Measurements from ENCODE around the gene CUL2.
A peak's percentile ranks its signal among the peaks of the same experiment; 100 is the strongest.
"Not testable (repeated sequence)": the region's sequence is repeated elsewhere in the genome, so short reads cannot be mapped to it uniquely, and the experiment has no call there.

CUL2 gene

DNA sequence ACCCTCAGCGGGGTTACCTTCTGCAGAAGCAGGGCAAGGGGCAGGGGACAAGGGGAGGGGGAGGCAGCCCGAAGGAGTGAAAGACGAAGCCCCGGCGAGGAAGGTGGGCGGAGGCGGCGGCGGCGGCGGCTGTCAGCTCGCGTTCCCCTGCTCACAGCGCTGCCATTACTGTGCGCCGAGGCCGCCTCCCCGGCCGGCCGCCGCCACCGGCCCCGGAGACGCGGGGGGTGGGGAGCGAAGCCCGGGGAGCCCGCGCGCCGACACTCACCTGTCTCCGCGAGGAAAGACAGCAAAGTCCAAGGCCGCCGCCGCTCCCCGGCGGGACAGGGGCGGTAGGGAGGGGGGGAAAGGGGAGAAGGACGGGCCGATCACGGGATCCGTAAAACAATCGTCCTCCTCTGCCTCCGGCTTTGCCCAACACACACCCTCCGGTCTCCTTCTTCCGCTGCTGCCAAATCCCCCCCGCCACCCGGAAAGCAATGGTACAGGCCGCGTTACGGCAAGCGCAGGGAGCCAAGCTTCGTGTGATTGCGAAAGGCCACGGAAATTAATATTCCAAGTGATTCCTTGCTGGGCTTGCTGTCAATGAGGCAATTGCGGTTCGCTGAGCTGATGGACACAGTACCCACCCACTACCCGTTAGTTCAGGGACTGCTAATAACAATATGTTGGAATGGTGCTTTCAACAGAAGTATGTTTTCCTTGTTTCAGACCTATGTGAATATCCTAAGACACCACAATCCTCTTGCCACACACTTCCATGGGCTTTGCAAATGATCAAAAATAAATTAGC, at the start of gene CUL2:
Gene CUL2 (minus strand): TSS at position 180 of the 793 bp plus-strand sequence. CDS start 19,024 bp downstream, outside the sequence.
- peak; percentile 93 for DNase-seq (ENCODE audit: low spot score)

- no peak for DNase-seq (ENCODE audit: low spot score)
Observed at GRCh38 chr10:35136263-35136815, 46.2 kb upstream of the CUL2 start.

DNA sequence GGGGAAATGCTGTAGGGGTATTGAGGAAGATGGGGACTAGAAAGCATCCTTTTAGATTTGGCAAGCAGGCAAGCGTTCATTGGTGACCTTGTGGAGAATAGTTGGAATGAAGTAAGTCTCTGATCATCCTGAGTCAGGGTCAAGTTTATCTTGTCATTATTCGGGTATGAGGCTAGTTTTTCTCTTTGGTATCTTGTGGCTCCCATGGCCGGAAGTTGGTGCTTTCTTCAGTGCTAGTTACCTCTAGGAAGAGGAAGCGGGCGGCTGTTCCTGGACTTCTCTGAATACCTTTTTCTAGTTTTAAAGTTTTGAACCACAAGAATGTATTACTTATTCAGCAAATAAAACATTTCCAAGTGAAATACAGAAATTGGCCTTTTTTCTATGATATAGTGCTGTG, 45.7 kb upstream of the CUL2 start:
- DNase-seq (ENCODE audit: low spot score) = no peak

DNA sequence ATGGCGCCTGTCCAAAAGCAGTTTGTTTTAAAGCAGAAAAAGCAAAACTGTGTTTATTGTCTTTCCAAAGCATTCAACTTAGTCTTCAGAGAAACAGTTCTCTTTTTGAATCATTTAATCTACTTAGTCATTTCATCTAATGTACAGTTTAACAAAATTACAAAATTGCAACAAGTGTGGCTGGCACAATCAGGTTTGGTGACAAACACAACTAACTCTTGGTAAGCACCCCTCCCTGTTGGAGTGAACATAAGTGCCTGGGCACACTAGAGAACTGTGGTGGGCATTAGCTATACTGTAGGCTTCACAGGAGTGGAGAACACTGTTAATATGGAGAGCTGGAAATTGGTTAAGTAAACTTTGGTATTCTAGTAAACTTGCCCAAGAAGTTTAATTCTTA, 43.4 kb upstream of the CUL2 start:
- DNase-seq (ENCODE audit: low spot score) = no peak

GRCh38 chr10:35132727-35133126, 42.6 kb upstream of the CUL2 start:
- no peak for DNase-seq (ENCODE audit: low spot score)

DNA sequence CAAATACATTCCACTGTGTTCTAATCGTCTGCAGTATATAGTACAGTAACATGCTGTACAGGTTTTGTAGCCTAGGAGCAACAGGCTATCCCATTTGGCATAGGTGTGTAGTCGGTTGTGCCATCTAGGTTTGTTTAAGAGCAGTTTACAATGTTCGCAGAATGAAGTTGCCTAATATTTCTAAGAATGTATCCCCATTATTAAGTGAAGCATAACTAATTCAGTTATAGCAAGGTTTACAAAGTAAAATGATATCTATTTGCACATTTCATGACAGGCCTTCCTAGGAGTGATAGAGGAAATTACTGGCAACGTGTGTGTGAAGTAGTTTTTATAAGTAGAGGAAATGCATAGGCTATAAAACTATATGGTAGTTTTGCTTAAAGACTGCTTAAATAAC, 40.5 kb upstream of the CUL2 start:
- no peak for DNase-seq (ENCODE audit: low spot score)

GRCh38 chr10:35129185-35129674, 39.1 kb upstream of the CUL2 start:
- DNase-seq (ENCODE audit: low spot score) = no peak

DNA sequence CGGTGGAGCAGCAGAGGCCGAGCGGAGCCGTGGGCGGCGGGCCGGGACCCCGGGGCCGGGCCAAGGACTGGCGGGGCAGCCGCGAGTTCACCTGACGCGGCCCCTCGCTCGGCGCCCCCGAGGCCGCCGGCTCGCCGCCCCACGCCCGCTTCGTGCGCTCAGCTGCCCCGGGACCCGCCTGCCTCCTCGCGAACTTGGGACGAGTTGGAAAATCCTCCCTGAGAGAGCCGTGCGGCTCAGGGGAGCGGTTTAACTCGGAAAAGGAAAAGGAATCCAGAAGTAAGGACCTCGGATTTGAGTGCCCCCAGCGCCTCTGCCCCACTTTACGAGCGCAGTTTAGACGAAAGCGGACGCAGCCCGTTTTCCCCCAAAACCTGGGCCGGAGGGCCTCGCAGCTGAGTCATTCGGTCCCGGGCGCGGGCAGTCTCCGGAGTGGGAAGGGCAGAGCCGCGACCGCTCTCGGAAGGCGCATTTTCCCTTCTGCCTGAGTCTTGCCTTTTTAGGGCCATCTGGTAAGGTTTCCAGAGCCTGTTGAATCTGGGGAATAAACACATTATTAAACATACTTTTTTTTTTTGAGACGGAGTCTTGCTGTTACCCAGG, 37.2 kb upstream of the CUL2 start:
- peak; percentile 33 for DNase-seq (ENCODE audit: low spot score)

DNA sequence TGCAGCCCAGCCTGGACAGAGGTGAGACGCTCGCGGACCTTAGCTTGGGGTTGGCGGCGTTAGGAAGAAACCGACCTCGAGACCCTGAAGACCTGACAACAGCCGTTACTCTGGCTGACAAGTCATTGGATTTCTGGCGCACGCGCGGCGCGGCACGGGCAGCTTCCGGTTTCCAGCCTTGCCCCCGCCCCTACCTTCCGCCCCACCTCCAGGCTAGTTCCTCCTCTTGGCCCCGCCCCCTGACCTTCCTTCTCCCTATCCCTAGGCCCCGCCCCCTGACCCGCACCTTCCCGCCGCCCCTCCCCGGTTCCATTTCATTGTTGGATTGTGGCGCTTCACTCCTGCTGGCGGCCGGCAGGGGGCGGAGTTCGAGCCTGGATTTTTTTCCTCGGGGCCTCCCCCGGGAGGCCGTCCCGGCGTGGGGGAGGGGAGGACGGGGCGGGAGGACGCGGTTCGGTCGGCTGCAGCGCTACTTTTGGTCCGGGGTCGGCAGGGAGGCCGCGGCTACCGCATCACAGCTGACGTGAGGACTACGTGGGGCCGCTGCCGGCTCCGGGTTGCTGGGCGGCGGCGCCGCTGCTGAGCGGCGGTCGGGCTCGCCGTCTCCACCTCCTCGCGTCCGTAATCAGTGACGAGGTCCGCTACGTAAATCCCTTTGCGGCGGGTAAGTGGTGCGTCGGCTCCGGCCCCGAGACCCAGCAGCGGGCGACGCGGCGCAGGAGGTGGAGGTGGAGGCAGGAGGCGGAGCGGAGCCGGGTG, 36.6 kb upstream of the CUL2 start, which contains the start of gene CREM:
Gene CREM (plus strand): TSS at position 317 of the 759 bp plus-strand sequence. CDS start 10,990 bp downstream, outside the sequence.
- DNase-seq (ENCODE audit: low spot score) = peak; percentile 98

DNA sequence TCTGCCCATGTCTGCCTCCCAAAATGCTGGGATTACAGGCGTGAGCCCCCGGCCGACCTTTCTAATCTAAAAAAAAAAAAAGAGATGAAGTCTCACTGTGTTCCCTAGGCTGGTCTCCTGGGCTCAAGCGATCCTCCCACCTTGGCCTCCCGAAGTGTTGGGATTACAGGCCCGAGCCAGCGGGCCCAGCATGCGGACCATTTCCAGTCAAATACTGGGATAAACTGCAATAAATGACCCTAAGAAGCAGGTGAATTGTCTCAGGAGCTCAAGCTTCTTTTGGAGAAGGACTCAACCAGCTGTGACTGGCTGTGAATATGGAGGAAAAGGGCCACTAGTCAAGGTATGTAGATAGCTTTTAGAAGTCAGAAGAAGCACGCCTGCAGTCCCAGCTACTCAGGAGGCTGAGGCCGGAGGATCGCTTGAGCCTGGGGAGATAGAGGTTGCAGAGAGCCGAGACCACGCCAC, 36.0 kb upstream of the CUL2 start:
- DNase-seq (ENCODE audit: low spot score) = no peak

GRCh38 chr10:35124540-35124939, 34.4 kb upstream of the CUL2 start:
- DNase-seq (ENCODE audit: low spot score) = no peak

- DNase-seq (ENCODE audit: low spot score) = no peak
Observed at GRCh38 chr10:35119378-35119777, 29.2 kb upstream of the CUL2 start.

DNA sequence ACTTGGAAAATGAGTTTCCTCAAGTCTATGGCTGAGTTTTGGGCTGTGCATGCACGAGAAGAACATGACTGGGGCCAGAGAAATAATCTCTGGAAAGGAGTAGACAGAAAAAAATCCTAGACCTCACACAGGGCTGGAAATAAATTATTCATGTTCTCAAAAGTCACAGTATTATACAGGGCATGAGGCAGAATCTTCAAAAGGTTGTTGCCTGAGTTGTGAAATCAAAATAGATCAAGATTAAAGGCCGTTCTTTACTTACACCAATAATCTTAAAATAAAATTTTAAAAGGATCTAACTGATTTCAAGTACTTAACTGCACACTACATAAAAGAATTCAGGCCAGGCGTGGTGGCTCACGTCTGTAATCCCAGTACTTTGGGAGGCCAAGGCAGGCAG, 22.4 kb upstream of the CUL2 start:
- no peak for DNase-seq (ENCODE audit: low spot score)

DNA sequence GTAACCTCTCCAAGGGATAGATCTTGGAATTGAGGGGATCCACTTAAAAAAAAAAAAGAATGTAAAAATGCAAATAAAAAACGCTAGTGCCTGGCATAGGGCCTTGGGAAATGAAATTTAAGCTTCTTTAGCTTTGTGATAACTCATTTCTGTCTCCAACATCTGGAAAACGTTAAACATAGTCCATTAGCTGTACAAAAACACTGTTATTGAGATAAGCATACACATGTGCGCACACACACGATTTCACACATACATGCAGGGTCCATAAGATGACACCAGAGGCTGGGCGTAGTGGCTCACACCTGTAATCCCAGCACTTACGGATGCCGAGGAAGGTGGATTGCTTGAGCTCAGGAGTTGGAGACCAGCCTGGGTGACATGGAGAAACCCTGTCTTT, 13.7 kb upstream of the CUL2 start:
- DNase-seq (ENCODE audit: low spot score) = no peak

- no peak for DNase-seq (ENCODE audit: low spot score)
Observed at GRCh38 chr10:35097510-35097909, 7.4 kb upstream of the CUL2 start.

- no peak for DNase-seq (ENCODE audit: low spot score)
Observed at GRCh38 chr10:35096312-35096711, 6.2 kb upstream of the CUL2 start.

- no peak for DNase-seq (ENCODE audit: low spot score)
Observed at GRCh38 chr10:35092851-35093250, 2.7 kb upstream of the CUL2 start.

DNA sequence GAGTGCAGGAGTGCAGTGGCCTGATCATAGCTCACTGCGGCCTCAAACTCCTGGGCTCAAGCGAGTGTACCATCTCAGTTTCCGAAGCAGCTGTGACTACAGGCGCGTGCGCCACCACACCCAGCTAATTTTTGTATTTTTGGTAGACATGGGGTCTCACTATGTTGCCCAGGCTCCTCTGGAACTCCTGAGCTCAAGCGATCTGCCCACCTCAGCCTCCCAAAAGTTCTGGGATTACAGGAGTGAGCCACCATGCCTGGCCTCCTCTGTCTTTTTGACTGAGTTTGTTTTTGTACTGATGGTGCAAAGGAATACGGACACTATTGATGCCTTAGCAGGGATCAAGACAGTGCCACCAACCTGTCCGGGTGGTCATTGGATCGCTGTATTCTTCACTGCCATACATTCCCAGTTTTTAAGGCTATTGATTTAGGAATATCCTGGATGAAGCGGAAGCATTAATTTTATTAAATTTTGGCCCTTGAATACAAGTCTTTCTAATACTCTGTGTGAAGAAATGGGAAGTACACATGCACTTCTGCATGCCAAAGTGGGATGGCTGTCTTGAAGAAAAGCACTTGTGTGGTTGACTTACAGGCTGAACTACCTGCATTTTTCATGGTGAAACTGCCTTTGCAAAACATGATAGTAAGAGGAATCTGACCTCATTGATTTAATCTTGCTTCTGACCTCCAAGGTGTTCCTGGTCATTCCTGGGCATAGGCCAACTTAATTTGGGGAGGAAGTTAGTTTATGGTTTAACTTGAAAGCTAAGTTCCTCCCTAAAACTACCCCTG, 2.1 kb upstream of the CUL2 start:
- no peak for DNase-seq (ENCODE audit: low spot score)

- peak; percentile 13 for DNase-seq (ENCODE audit: low spot score)
Observed at GRCh38 chr10:35089611-35090161, 455 bp downstream of the CUL2 start.

DNA sequence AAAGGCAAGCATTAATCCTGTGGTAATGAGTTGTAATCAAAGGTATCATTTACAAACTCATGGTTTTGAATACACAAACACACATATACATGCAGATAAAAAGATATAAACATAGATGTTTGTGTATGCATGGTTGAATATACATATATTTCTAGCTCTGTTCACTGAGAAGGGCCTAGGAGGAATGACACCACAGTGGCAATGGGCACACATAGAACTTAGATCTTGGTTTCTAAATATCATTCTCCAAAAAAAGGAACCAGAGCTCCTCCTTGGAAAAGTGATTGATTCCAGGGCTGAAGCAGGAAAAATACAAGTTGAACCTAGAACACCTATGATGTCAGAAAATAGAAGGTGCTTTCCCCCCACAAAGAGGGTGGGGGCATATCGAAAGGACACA, 6.9 kb downstream of the CUL2 start:
- DNase-seq (ENCODE audit: low spot score) = no peak

- not testable (repeated sequence) for DNase-seq (ENCODE audit: low spot score)
Observed at GRCh38 chr10:35080261-35080660, 9.9 kb downstream of the CUL2 start.
